WERI-Rb-1 (cell line): Measurements from ENCODE around the gene NTRK3.

Experiments used
- DNase-seq: peaks from one replicate; pipeline ENCODE4 v3.0.0-alpha.2; 2020
- H3K27ac ChIP-seq: fragments of 250-450 bp; sonication (Bioruptor Pico); 2 replicates; pipeline ENCODE4 v1.5.1; 2020; ENCODE audit warnings: mild to moderate bottlenecking, moderate library complexity
- H3K27me3 ChIP-seq: fragments of 250-450 bp; sonication (Bioruptor Pico); 2 replicates; pipeline ENCODE4 v1.5.1; 2021; ENCODE audit warnings: mild to moderate bottlenecking, low read depth, moderate library complexity; ENCODE audit not compliant: insufficient read depth, severe bottlenecking
- H3K36me3 ChIP-seq: fragments of 250-450 bp; sonication (Bioruptor Pico); 2 replicates; pipeline ENCODE4 v1.5.1; 2020; ENCODE audit warnings: mild to moderate bottlenecking, moderate library complexity
- H3K4me3 ChIP-seq: 2 replicates; pipeline ENCODE4 v1.5.1; 2011; ENCODE audit warnings: low read depth, mild to moderate bottlenecking, control low read depth, low read length
- H3K9me3 ChIP-seq: fragments of 250-450 bp; sonication (Bioruptor Pico); 2 replicates; pipeline ENCODE4 v1.5.1; 2021; ENCODE audit warnings: mild to moderate bottlenecking, moderate library complexity; ENCODE audit not compliant: severe bottlenecking
- TF ChIP-seq, protein P1 (sequence below): IDR thresholded peaks from 2 replicates; pipeline ENCODE4 v1.5.1; 2011; ENCODE audit warnings: low read depth, mild to moderate bottlenecking, control low read depth, inconsistent platforms, low read length

Gene NTRK3

DNA sequence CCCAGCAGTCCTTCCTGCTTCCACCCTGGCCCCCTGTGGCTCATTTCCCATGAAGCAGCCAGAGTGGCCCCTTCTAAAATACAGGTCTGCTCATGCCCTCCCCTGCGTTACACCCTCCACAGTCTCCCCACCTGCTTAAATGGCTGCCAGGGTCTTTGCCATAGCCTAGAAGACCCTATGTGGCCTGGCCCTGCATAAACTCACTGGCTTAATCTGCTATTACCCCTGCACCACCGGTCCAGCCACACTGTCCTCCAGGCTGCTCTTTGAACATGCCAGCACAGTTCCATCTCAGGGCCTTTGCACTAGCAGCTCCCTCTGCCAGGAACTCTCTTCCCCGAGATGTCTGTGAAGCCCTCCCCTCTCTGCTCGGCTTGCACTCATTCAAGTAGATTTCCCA is 166.8 kb downstream of the NTRK3 start:
- DNase-seq: no peak
- H3K27ac ChIP-seq: no peak overlapping the region
- H3K9me3 ChIP-seq: peaks cover 5% of the 10 kb centered on the region
- no peaks in the 10 kb centered on the region for H3K36me3 ChIP-seq
- no peak overlapping the region for H3K4me3 ChIP-seq
- TF ChIP-seq, protein P1, sequence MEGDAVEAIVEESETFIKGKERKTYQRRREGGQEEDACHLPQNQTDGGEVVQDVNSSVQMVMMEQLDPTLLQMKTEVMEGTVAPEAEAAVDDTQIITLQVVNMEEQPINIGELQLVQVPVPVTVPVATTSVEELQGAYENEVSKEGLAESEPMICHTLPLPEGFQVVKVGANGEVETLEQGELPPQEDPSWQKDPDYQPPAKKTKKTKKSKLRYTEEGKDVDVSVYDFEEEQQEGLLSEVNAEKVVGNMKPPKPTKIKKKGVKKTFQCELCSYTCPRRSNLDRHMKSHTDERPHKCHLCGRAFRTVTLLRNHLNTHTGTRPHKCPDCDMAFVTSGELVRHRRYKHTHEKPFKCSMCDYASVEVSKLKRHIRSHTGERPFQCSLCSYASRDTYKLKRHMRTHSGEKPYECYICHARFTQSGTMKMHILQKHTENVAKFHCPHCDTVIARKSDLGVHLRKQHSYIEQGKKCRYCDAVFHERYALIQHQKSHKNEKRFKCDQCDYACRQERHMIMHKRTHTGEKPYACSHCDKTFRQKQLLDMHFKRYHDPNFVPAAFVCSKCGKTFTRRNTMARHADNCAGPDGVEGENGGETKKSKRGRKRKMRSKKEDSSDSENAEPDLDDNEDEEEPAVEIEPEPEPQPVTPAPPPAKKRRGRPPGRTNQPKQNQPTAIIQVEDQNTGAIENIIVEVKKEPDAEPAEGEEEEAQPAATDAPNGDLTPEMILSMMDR: no peak
- peaks cover 36% of the 10 kb centered on the region for H3K27me3 ChIP-seq

DNA sequence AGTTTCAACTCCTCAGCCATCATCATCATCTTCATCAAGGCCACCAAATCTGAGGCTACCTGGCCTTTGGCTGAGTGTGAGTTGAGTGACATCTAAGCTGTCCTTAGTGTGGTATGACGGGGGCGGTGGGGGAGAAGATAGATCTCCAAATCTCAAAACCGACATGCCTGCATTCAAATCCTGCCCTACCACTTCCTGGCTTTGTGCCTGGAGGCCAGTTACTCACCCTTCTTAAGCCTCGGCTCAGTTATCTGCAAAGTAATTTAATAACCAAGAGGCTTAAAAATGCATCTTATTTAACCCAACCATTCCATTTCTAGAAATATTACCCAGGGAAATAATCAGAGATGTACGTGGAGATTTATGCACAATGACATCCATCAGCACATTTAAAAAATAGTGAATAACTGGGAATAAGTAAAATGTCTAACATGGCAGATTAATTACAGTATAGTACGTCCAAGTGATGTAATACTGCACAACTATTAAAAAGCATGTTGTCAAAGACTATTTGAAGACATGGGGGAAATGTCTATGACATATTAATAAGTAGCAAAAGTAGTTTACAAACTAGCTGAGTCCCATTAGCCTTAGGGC is 167.4 kb downstream of the NTRK3 start:
- Histone ChIP-seq H3K27ac (no peak overlapping the region), H3K27me3 (peaks cover 36% of the 10 kb centered on the region), H3K9me3 (peaks cover 5% of the 10 kb centered on the region), H3K36me3 (no peaks in the 10 kb centered on the region), H3K4me3 (no peak overlapping the region)
- TF ChIP-seq, protein P1: no peak
- no peak for DNase-seq

DNA sequence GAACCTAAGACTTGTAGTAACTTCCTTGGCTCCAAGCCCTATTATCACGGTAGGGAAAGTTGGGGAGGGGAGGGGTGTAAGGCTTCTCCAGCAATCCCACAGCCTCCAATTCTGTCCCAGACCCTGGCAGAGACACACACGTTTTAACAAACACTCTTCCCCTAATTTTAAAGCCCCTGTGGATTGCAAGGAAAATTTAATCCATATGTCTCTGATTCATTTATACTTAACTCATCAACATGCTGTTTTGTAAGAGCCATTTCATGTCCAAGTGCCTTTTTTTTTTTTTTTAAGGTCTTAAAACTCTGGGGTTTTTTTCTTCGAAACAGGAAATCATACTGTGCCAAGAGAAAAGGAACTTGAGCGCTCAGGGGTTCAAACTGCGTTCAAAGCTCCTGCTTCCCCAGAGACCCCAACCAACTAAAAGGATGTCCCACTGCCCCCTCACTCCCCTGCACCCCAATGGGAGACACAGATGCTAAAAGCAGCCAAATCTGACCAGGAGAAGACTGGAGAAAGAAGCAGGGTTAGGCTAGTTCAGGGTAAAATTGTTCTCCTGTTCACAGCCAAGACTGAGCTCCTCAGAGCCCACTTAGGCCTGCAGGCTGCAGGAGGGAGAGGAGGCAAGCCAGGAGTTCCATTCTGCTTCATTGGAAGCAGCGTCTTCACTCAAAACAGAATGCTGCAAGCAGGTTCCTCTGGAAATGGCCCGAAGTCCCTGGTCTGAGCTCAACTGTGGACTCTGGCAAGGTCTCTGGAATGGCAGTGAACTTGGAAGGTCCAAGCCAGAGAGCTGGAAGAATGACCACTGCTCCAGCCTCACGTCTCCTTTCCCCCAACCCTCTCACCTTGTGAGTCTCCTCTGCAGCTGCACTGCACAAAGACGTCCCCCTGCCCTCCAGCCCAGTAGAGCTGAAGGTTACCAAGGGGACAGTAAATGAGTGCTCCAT is 172.5 kb downstream of the NTRK3 start:
- no peak for DNase-seq
- Histone ChIP-seq H3K27ac (no peak overlapping the region), H3K36me3 (no peaks in the 10 kb centered on the region), H3K27me3 (peaks cover 45% of the 10 kb centered on the region), H3K4me3 (no peak overlapping the region), H3K9me3 (no peaks in the 10 kb centered on the region)
- TF ChIP-seq, protein P1: no peak

DNA sequence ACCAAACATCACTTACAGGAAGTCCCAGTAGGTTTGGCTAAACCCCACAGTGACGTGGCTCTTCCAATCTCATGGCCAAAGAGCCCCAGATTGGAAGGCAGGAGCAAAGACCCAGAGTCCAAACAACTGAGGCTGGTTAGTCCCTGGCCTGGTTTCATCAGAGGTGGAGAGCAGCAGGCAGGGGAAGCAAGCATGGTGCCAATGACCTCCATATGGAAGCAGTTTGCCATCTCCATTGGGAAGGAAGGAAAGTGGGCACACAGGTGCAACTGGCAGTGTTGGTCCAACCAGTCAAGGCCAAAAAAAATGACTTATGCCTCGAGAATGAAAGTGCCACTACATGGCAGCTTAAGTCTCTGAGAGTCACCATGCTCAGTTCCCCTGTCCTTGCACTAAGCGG is 175.9 kb downstream of the NTRK3 start:
- DNase-seq: no peak
- no peaks in the 10 kb centered on the region for H3K36me3 ChIP-seq
- TF ChIP-seq, protein P1: no peak

DNA sequence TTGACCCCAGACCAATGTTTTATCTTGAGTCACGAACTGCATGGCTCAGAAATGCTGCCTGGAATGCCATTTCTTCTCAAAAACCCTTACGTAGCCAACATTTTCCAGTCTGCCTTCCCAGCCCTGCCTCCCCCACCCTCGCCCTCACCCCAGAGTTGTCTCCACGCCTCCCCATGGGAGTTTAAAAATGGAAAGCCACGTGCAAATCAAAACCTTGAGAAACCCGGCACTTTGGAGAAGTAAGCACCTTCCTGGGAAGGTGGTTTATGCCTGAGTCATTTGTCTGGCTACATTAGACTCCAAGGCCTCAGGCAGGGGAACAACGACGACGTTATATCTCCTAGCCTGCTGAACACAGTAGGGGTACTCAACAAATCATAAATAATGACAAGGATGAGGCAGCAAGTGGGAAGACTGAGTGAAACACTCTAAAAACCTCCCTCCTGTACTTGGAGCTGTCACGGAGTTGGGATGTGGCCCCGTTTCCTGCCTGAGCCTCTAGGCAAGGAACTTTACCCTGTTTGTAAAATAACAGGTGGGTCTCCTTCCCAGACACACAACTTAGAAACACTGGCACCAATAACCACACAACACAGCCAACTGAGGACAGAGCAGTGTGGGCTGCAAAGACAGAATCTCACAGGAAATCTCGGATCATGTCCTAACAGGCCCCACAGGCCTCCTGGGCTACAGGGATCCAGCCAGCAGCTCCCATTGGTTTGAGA is 179.1 kb downstream of the NTRK3 start:
- Histone ChIP-seq H3K27ac (no peak overlapping the region), H3K36me3 (no peaks in the 10 kb centered on the region), H3K9me3 (no peaks in the 10 kb centered on the region), H3K27me3 (peaks cover 38% of the 10 kb centered on the region), H3K4me3 (no peak overlapping the region)
- no peak for DNase-seq
- TF ChIP-seq, protein P1: no peak

More for the DNA sequence above, 175.9 kb downstream of the NTRK3 start:
- no peaks in the 10 kb centered on the region for H3K9me3 ChIP-seq
- no peak overlapping the region for H3K27ac ChIP-seq
- H3K27me3 ChIP-seq: peaks cover 44% of the 10 kb centered on the region
- no peak overlapping the region for H3K4me3 ChIP-seq
